Ammon's horn (tissue), 1 donor: ENCODE results near the gene TTC7B.
A peak's percentile ranks its signal among the peaks of the same experiment; 100 is the strongest.

Source experiments
- DNase-seq: peaks from one replicate; pipeline ENCODE4 v3.0.0-alpha.2; 2016; ENCODE audit warnings: low spot score

TTC7B gene

DNA sequence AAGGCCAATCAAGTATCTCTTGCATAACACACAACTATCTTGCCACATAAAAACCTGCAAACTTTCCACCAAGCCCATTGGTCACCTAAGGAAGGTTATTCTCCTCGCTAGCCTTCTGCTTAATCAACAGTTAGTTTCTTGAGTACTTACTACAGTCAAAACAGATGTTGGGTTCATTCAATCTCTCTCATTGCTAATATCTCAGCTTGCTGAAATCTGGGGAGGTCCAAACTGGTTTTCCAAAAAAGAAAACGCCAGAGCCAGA, 74.6 kb downstream of the TTC7B start:
- no peak for DNase-seq

DNA sequence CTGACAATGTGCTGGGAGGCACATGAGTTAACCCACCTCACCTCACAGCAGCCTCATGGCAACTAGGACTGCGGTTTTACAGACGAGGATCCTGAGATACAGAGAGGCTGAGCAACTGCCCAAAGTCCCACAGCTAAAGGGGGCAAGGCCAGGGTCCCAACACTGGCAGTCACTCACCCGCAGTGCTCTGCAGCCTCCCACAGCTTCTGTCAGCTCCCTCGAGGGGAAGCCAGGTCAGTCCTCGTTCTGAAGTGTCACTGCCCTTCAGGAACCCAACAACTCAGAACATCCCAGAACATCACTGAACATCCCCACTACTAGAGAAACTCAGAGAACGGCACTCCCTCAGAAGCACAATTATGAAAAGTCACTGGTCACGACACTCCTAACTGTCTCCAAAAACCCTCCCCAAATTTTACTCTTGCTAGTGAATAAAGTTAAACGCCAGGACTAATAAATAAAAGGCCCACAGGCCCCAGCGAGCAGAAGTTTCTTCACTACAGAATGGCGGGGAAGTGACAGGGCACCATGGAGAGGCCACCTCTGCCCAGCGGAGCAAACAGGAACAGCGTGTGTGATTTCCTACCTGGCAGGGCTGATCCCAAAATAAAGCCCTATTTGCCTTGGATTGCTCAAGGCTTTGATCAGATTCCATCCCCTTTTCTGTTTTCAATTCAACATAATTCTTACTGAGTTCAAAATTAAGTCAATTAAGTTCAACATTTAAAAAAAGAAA, 75.1 kb downstream of the TTC7B start:
- no peak for DNase-seq

GRCh38 chr14:90740081-90740480, 76.1 kb downstream of the TTC7B start:
- no peak for DNase-seq

GRCh38 chr14:90739318-90740068, 76.7 kb downstream of the TTC7B start:
- DNase-seq = no peak

GRCh38 chr14:90733139-90733808, 83.0 kb downstream of the TTC7B start:
- DNase-seq = peak; percentile 91

DNA sequence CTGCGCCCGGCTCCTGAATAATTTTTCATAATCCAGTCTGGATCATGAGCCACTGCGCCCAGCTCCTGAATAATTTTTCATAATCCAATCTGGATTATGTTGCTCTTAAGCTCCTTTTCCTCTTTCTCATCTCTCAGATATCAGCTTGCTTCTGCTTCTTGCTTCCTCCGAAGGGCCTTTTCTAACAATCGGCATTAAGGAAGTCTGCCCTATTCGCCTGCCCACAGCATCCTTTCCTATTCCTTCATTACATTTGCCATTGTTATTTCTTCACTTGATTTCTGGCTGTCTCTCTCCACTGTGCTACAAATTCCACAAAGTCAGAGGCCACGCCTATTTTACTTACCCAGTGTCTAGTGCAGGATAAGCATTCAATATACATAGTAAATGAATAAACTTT, 83.5 kb downstream of the TTC7B start:
- no peak for DNase-seq

- DNase-seq = no peak
Observed at GRCh38 chr14:90732139-90732538, 84.1 kb downstream of the TTC7B start.

GRCh38 chr14:90731487-90731886, 84.7 kb downstream of the TTC7B start:
- DNase-seq = no peak

GRCh38 chr14:90730206-90730766, 85.9 kb downstream of the TTC7B start:
- DNase-seq = no peak

- no peak for DNase-seq
Observed at GRCh38 chr14:90728951-90729350, 87.3 kb downstream of the TTC7B start.

- peak; percentile 69 for DNase-seq
Observed at GRCh38 chr14:90727082-90727481, 89.1 kb downstream of the TTC7B start.

DNA sequence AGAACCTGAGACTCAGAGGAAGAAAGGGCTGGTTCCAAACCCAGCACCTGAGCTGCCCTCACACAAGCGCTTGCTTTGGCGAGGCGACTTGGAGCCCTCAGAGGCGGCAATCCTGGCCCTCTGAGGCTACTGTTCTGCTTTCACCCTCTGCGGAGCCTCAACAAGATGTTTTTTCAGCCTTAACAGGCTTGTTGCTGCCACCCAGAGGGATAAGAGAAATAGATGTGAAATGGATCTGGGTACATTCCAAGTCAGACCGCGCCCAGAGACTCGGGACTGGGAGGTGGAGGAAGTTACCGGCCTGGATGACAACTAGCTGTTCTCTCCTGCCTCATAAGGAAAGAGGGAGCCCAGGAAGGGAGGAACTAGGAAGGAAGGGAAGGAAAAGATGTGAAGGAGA, 89.6 kb downstream of the TTC7B start:
- DNase-seq = peak; percentile 86

GRCh38 chr14:90724866-90725265, 91.4 kb downstream of the TTC7B start:
- DNase-seq = no peak

DNA sequence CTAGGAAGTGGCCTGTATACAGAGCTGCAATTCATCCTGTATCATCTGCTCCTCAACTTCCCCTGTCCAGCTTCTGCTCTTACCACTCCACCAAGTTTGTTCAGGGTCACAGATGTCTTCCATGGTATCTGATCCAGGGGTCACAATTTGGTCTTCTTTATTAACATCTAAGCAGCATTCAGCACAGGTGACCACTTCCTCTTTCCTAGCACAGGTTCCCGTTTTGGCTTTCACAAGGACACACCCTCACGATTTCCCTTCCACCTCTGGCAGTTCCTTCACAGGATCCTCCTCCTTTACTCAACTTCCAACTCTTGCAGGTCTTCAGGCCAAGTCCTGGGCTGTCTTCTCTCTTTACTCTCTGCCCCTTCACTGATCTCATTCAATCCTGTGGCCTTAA, 93.6 kb downstream of the TTC7B start:
- DNase-seq = no peak

- no peak for DNase-seq
Observed at GRCh38 chr14:90721619-90722305, 94.5 kb downstream of the TTC7B start.

DNA sequence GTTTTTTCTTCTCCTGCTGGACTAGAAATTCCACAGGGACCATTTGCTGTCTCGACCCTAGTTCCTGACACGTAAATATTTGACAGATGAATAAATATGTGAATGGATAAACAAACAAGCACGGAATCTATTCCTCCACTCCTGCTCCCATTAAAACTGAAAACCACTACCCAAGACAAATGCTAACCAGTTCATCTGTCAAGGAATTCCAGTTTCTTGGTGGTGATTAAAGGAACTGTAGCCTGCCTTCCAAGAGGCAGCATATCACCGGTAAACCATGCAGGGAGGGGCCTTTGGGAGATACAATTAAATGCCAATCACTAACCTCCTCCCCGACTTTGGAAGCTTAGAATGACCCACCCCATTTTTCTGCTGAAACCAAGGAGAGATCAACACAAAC, 95.4 kb downstream of the TTC7B start:
- DNase-seq = no peak

DNA sequence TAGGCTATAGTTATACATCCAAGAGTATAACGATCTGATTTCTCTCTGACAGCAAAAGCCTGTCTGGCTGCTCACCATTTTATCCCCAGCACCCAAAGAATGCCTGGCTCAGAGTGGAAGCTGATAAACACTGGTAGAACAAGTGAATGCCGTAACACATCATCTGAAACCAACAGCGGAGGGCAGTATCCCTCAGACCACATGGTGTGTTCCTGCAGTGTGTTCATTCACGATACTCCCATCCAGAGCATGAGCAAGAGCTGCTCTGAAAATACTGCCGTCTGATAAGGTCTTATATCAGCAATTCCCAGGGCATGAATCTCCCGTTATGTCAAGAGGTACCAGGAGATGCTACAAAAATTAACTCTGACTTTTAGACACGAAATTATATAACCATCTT, 95.9 kb downstream of the TTC7B start:
- peak; percentile 86 for DNase-seq

- DNase-seq = no peak
Observed at GRCh38 chr14:90717916-90718315, 98.3 kb downstream of the TTC7B start.

DNA sequence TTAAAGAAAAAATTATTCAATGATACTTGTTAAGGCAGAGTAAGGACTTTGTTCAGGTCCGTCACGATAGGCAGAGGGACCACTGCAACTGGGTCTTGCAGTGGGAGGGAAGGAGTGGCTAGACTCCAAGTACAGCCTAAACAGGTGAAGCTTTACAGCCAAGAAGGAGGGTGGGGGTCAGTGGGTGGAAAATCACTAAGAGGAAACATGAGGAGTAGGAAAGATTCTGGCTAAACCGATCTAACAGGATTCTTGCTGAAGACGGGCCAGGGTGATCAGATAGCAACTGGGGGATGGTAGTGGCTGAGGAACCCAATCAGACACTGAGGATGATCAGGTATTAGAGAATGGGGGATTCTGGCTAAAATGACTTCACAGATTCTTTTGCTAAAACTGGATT, 100.2 kb downstream of the TTC7B start:
- DNase-seq = no peak

- DNase-seq = no peak
Observed at GRCh38 chr14:90715495-90715894, 100.7 kb downstream of the TTC7B start.

DNA sequence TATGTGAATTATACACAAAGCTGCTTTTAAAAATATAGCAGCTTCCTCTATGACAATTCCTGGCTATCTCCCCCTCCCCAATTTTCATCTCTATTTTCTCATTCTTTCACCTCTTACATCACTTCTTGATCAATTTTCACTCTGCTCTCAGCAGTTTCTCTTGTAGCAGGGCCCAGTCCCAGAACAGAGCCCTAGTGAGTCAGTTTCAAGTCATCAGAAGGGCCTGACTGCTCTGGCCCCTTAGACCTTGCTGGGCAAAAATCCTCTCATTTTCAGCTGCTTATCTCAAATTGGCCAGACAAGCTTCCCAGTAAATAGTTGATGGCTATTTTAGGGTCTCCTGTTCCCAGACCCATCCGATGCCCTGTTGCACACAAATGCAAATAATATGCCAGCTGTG, 101.4 kb downstream of the TTC7B start:
- DNase-seq = no peak

- DNase-seq = no peak
Observed at GRCh38 chr14:90704738-90705392, 111.4 kb downstream of the TTC7B start.
